Liver (tissue), 3 donors: ENCODE results near the gene FLT1.

Source experiments
- RAD21 ChIP-seq, 2 donors: IDR thresholded peaks; 2 replicates each; pipeline ENCODE4 v1.6.1; 2016; ENCODE audit warnings: antibody characterized with exemption in 2 of 2, mild to moderate bottlenecking in 2 of 2
- TF ChIP-seq, protein P1 (sequence below): fragments of 150-350 bp; IDR thresholded peaks from 2 replicates; pipeline ENCODE4 v1.5.1; 2017; ENCODE audit warnings: improper control_type of control experiment, low read depth, low read length; ENCODE audit not compliant: missing input control
- donor health status: healthy.
- donor health status: healthy.

DNA sequence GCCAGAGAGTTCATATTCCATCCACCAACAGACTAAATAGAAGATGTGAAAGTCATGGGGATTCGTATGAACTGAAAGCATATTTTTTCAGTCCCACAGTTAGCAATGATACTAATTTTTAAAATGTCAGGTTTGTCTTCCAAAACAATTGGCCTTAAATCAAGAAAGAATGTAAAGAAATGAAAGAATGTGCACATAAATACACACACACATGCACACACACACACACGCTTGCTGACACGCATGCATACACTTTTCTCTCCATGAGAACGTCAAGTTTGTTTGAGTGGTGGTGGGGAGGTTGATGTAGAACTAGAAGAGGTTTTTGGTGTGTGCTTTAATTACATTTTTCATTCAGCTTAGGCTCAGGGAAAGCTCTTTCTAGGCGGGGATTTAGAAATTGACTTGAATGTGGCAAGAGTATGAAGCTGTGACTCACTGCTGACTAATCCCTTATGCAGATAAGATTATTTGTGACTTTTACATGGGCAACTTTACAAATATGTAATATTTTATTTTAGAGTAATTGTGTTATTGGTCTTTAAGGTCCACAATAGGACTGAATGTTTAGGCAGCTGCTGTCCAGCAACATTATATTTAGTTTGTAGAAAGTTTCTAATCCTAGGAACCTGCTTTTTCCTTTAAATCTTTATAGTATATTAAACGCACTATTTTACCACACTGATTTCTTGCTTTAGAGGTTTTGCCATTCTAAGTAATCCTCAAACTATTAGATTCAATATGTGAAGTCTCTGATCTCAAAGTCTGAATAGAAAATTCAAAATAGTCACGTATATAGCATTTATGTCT lies 18.8 kb downstream of the FLT1 start:
- TF ChIP-seq, protein P1, sequence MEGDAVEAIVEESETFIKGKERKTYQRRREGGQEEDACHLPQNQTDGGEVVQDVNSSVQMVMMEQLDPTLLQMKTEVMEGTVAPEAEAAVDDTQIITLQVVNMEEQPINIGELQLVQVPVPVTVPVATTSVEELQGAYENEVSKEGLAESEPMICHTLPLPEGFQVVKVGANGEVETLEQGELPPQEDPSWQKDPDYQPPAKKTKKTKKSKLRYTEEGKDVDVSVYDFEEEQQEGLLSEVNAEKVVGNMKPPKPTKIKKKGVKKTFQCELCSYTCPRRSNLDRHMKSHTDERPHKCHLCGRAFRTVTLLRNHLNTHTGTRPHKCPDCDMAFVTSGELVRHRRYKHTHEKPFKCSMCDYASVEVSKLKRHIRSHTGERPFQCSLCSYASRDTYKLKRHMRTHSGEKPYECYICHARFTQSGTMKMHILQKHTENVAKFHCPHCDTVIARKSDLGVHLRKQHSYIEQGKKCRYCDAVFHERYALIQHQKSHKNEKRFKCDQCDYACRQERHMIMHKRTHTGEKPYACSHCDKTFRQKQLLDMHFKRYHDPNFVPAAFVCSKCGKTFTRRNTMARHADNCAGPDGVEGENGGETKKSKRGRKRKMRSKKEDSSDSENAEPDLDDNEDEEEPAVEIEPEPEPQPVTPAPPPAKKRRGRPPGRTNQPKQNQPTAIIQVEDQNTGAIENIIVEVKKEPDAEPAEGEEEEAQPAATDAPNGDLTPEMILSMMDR, result no peak
- no peak for TF ChIP-seq RAD21 (IDR thresholded peaks at IDR 0.05)
